GM21825 (cell line): ENCODE results near the gene NBEA.
"Not testable (repeated sequence)": the region's sequence is repeated elsewhere in the genome, so short reads cannot be mapped to it uniquely, and the experiment has no call there.

Source experiments
- ATAC-seq: cut with Tn5 transposase; IDR thresholded peaks from one replicate; pipeline ENCODE4 v1.9.1; 2021; ENCODE audit warnings: mild to moderate bottlenecking, moderate library complexity; ENCODE audit not compliant: unreplicated experiment

NBEA gene

DNA sequence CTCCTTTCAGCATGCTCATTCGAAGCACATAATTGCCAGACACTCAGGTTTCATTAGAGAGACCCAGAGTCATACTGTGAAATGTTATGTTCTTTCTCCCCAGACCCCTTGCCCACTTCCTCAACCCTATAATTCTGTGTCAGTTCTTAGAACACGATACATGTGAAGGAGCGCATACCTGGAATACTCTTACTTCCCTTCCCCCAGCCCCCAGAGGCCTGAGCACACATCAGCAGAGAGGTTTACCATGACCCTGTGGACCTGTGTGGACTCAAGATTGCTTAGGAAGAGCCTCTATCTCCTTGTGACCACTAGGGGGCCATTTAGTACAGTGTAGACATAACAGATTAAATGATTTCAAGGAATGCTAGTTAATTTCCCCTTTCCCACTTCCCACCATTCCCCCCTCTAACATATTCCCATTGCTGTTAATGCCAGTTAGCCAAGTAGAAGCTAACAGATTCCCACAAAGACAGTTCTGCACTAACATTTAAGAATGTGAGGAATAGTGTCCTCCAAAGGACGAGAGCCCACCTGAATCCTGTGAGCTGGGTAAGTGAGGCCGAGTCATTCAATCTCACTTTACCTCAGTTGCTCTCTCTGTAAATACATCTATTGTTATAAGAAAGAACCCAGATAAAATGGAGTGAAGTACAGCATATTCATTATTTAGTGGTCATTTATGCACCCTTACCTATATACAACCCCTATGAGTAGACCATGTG lies 688.6 kb downstream of the NBEA start:
- ATAC-seq, result no peak

DNA sequence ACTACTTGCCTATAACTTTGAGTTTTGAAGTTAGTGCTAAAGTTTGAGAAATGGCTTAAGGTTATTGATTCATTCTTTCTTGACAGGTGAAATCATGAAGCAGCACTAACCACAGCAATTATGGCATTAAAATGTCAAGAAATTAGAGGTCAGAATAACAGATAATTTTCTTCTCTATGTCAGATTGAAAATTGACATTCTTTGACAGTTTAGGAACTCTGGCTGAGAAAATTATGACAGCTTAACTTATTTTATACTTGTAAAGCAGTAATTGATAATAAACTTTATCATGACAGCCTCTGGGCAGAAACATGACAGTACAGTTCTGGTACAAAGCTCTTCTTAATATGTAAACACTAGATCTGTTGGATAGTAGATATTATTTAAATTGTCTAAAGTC lies 689.6 kb downstream of the NBEA start:
- no peak for ATAC-seq

DNA sequence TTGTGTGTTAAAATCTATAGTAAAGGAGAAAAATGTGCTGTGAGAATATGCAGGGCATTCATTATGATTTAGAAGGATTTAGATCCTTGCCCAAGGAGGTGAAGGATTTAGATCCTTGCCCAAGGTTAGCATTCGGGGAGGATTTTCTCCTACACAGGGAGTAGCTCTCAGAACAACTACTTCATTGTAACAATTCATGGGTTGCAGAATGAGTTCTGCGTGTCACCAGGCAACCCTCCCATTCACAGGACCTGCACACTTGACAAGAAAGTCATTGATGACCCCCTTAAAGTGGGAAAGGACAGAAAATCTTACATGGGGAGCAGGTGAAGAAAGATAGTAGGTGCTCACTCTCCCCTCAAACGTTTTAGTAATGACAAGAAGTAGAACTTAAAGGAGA lies 701.6 kb downstream of the NBEA start:
- no peak for ATAC-seq

DNA sequence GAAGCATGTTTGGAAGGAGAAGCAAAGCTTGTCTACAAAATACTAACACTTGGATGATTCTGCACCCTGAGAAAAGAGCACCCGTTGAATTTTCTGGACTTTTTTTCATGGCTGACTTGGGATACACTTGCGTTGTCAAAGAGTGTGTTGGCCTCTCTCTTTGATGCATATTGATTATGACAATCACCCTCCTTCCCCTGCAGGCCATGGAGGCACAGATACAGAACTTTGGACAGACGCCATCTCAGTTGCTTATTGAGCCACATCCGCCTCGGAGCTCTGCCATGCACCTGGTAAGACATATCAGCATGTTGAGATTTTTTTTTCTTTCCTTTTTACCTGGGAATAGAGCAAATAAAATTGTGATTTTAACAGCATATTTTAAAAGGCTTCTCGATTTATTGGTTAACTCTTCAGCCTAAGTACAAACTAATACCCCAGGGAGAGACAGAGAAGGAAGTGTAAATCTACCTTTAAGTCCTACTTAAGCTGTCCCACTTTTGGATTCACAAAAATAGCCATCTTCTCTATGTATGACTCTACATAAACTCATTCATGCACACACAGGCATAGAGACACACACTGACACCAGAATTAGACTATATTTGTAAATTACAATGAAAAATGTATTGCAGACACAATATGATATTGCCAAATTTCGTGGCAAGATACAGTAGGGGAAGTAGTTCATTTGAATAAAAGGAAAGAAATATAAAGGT lies 704.1 kb downstream of the NBEA start:
- ATAC-seq, result no peak

DNA sequence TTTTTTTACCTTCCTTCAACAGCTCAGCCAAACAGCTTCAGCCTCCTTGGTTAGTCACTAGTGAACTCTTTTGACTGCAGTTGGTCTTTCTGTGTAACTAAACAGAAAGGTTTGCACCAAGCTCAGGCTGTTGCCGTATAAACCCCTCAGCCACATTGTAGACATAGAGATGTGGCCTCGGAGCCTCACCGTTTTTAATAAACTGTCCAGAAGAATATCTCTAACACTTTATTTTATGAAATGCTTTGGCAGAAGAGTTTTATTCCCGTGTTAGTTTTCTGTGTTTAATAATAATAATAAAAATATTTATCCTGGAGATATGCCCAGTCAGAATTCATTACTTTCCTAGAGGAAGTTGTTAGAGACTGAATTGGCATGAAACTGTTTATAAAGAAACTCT lies 706.1 kb downstream of the NBEA start:
- ATAC-seq, result no peak

DNA sequence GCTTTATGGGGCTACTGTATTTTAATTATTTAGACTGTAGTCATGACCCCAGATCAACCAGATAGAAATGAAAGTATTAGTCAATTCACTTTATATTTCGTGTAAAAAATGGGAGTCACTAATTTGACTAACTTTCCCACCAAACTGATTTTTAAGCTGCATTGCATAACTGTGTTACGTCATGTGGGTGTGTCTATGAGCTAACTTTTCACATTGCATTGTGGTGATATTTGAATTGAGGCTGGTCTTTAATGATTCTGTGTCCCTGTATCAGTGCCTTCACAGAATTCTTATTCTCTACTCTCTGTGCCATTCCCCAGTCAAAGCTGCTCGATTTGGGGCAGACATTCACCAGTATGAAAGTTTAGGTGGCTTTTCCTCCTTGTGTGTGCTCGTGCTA lies 707.1 kb downstream of the NBEA start:
- no peak for ATAC-seq

DNA sequence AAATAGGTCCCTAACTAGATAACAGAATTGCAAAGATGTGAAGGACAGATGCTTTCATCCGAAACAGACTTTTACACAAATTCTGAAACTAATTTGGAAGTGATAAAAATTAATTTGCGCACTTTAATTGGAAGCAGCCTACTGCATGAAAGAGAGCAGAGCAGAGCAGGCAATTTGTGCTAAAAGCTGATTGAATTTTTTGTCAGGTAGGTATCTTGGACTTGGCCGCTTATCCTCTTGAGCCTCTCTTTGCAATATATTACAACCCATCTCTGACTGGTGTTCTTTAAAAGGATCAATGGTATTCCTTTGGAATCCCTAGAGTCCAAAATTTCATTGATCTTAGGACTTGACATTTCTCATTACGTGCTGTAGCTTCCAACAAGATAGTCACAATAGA lies 717.7 kb downstream of the NBEA start:
- no peak for ATAC-seq

DNA sequence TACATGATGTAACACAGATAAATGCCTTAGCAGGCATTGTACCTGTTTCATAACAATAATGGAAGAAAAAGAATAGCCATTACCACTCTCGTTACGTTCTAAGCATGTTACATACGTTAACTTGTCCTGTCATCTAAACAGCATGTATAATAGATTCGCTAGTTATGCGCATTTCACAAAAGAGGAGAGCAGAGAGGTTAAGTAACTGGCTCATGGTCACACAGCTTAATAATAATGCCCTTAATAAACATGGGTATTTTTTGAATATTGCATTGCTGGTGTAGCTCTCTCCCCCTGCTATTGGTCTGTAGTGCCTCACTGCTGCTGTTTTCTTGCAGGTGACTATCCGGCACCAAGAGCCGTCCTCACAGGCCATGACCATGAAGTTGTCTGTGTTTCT lies 722.7 kb downstream of the NBEA start:
- ATAC-seq, result no peak

DNA sequence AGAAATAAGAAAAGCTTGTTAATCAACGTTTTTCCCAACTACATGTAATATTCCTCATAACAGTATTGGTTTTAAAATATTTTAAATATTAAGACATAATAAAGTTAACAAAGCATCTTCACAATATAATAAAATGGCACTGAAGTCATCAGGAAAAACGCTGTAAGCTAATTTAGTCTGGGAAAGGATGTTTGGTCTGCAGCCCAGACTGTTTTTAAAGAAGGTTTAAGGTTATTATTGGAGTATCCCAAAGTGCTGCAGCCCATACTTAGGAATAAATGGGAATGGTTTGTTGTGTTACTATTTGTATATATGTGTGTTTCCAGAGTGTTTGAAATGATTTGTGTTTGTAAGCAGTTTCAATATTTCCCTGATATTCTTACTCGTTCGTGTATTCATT lies 727.3 kb downstream of the NBEA start:
- ATAC-seq, result no peak

DNA sequence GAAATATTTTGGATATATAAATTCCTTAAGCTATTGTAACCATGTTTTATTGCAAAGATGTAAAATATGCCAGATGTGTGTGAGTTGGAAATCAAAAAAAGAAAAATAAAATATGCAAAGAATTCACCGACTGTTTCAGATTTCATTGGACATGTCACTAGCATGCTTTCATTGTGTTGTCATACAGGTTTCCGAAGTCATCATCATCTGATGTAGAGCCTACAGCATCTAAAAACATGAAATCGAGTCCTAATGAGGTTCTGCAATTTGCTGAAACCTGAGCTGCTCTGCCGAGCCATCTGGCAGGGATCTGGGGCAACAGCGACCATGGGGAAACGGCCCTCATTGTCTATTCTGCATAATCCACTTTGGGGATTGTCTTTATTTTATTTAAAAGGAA lies 730.5 kb downstream of the NBEA start:
- ATAC-seq, result no peak

DNA sequence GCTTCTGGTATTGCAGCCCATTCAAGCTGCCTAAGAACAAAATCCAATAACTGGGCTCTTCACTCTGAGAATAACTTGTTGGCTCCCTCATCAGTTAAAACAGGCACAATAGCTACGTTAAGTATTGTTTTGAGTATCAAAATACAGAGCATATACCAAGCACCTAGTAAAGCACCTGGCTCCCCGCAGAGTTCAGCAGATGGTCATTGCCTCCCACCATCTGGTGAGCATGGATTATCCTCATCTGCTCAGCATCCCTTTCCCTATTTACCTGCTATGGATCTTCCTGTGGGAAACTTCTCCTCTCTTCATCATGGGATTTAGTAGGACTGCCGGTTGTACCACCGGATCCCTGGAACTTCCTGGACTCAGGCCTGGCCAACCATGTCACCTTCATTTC lies 733.6 kb downstream of the NBEA start:
- ATAC-seq, result no peak

DNA sequence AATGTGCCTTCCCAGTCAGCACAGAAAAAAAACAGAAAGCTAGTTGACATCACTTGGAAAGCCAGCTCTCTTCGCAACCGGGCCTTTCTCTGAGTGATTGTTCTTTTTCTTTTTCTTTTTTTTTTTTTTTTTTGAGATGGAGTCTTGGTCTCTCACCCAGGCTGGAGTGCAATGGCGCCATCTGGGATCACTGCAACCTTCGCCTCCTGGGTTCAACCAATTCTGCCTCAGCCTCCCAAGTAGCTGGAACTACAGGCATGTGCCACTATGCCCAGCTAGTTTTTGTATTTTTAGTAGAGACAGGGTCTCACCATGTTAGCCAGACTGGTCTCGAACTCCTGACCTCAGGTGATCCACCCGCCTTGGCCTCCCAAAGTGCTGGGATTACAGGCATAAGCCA lies 735.8 kb downstream of the NBEA start:
- not testable (repeated sequence) for ATAC-seq

DNA sequence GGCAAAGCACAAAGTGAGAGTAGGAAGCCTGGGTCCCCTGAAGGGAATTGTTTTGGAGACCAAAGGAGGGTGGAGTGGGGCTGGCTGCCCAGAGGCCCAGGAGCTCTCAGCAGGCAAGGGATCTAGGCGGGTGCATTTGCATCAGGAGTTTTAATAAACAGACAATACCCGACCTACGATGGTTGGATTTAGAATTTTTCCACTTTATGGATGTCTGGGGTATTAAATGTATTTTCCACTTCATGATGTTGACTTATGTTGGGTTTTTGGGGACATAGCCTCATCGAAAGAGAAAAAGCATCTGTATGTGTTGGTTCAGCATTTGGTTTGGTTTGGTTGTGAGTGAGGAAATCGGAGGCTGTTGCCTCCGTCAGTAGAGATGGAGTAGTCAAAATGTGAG lies 739.6 kb downstream of the NBEA start:
- no peak for ATAC-seq

DNA sequence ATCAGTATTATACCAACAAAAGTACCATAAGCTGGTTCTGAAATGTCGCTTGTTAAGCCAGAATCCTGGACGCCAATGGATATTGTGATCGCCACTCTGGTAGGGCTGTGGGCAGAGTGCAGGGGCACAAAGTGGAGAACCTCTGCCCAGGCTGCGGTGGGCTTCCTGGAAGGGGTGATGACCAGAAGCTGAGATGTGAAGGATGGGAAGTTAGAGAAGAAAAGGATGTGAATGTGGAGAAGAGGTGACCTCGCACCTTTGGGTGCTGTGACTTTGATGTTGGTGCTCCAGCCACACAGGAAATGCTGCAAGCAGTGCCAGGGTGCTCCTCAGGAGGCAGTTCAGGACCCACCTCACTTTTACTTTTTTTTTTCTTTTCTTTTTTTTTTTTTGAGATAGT lies 742.4 kb downstream of the NBEA start:
- no peak for ATAC-seq

DNA sequence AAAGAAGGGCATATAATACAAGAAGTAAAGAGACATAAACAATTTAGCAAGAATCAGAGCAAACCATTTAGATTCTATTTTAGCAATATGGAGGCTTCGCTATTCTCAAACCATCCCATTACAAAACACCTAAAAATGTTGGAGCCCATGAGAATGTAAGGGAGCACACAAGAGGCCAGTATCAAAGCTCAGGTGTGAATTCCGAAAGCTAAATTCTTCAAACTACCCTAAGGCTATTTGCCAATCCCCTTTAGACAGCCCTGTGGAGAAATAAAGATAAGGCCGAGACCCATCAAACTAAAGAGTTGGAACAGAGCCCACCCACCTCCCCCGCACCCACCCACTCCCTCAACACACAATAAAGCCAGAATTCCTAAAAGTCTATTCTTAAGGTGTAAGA lies 745.3 kb downstream of the NBEA start:
- no peak for ATAC-seq

DNA sequence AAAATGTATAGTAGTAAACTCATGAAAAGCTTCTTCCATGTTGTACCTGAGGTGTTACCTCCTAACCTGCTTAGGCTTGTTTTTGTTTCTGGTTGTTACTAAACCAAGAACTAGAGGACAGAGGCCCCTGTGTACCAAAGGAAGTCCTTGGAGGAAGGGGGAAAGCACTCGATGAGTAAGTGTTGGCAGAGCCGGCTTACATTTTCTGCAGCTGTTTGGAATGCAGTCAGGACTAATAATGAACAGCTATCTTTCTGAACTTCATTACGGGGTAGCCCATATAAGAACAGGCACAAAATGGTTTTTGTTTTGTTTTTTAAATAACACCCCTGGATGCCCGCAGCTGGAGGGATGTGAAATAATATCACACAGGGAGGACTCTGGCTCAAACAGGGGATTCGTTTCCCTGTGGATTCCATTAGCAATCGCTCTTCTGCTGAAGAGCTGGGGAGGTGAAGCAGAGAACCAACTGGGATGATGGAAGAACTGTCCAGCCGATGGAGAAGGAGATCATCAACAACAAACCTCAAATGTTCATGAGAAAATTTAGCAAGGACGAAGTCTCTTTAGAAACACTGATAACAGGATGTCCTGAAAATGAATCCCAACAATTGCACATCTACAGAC lies 748.6 kb downstream of the NBEA start:
- no peak for ATAC-seq

DNA sequence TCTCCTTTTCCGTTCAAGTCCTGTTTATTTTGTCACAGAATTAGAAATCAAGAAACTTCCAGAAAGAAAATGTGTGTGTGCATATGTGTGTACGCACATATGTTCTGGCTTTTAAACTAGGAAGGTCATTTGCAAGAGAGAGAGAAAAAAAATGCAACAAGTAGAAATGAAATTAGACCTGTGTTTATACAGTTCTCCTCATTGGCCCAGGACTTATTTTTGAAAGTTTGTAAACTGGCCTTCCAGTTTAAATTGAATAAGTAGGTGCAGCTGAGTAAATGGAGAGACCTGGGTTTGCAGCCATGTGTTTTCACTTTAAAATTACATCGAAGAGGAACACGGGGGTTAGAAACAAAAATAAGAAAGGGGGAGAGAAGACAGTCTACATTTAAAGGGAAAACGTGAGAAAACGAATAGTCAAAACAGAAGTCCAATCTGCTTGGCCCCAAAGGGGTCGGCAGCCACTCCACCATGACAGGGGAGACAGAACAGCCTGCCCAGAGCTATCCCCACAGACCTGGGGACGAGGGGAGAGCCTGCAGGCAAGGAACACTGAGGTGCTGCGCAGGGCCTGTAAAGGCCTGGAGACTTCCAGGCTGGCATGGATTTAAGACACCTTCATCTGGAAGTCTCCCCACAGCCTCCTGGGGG lies 751.2 kb downstream of the NBEA start:
- ATAC-seq, result no peak

DNA sequence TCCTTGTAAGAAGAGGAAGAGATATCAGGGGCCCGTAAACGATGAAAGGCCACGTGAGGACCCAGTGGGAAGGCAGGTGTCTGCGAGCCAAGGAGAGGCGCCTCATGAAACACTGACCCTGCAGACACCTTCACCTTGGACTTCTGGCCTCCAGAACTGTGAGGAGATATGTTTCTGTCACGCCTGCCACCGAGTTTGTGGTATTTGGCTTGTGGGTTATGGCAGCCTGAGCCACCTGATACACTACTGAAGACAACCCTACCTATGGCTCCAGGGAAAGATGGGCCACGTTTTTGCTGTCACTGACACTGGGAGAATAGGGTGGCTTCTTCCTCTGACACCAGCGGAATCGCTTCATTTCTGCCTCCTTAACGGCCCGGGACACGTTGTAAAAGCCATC lies 752.0 kb downstream of the NBEA start:
- ATAC-seq, result no peak

DNA sequence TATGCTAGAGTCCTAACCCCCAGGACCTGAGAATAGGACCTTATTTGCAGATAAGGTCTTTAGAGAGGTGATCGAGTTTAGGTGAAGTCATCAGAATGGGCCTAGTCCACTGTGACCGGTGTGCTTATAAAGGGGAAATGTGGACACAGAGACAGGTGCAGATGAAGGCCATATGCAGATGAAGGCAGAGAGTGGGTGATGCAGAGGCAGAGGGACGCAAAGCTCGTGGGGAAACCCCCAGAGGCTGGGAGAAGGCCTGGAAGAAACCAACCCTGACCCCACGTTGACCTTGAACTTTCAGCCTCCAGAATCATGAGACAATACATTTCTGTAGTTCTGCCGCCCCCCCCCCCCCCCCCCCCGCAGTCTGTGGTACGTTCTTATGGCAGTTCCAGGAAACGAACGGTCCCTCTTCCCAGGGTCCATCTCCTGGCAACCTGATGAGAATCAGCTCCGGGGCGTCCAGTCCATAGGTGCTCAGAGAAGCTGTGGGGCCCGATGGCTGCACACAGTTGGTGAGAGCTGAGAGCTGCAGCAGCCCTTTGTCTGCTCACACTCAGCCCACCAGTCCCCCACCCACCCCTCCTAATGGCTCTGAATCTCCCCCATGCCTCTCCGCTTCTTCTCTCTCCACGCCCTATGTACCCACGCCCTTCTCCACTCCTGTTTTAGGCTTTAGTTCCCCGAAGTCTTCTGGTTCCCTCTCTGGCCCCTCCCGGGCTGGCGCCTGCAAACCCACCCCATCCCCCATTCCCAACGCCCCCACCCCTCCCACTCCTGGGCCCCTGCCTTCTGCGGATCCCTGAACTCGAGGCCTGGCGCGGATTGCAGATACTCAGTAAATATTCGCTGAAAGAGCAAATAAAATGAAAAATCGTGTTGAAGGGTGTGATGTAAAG lies 752.7 kb downstream of the NBEA start:
- no peak for ATAC-seq

DNA sequence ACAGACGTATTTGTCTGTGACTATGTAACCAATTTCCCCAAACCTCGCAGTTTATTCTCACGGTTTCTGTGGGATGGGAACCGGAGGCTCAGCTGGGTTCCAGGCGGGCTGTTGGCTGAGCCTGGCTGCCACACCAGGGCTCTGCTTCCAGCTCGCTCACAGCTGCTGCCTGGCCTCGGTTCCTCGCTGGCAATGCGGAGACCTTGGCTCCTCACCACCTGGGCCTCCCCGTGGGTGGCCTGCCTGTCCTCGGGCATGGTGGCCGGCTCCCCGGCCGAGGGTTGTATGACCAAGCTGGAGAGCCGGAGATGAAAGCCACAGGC lies 753.3 kb downstream of the NBEA start:
- no peak for ATAC-seq

DNA sequence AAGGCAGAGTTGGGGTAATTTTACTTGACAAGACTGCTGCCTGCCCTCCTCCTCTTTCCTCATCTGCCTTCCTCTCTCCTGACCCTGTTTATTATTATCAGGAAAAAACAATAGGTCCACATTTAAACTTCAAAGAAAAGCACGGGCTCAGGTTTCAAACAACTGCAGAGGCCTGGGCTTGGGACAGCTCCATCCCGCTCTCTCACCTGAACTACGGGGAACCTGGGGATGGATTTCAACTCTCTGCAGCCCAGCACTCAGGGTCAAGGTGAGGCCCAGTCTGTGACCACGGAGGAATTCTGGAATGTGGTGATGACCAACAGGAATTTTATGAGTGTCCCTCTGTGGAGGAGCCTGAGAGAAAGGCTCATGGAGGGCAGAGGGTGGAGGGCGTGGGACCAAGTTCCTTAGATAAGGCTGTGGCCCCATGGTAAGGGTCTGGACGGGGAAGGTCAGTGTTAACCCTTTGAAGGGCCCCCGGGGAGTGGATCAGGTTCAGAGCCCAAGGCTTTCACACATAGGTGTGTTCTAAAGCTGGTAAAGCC lies 755.2 kb downstream of the NBEA start:
- ATAC-seq, result no peak
